ENCODE measurements around the gene LILRB1. TPM values are rescaled to one million over a fixed set of nuclear protein-coding genes. Genes with fewer than 3 reads are reported as not detected.
A peak's percentile ranks its signal among the peaks of the same experiment; 100 is the strongest.
"Not testable (repeated sequence)": the region's sequence is repeated elsewhere in the genome, so short reads cannot be mapped to it uniquely, and the experiment has no call there.

LILRB1 gene
- total RNA-seq = not detected in 3 replicates
- long read RNA-seq = 0 reads

- not testable (repeated sequence) for DNase-seq (ENCODE audit: low spot score); H3K36me3 Mint-ChIP-seq (ENCODE audit: low read depth); H3K4me1 Mint-ChIP-seq (ENCODE audit: low read depth); H3K27ac Mint-ChIP-seq (ENCODE audit: unreplicated experiment); H3K27me3 Mint-ChIP-seq (ENCODE audit: low read depth); H3K4me3 Mint-ChIP-seq (ENCODE audit: unreplicated experiment)
- peaks cover 36% of the 10 kb centered on the region for H3K9me3 Mint-ChIP-seq (ENCODE audit: low read depth)
Measured at GRCh38 chr19:54630262-54630661, at the start of gene LILRB1. TSS of gene LILRB1 (plus strand) at chr19:54630484. CDS start at chr19:54631074, 590 bp downstream.

GRCh38 chr19:54586397-54586796 lies 43.9 kb upstream of the LILRB1 start:
- no peaks in the 10 kb centered on the region for H3K4me1 Mint-ChIP-seq (ENCODE audit: low read depth)
- no peaks in the 10 kb centered on the region for H3K36me3 Mint-ChIP-seq (ENCODE audit: low read depth)
- no peak overlapping the region for H3K27ac Mint-ChIP-seq (ENCODE audit: unreplicated experiment)
- peaks cover 57% of the 10 kb centered on the region for H3K9me3 Mint-ChIP-seq (ENCODE audit: low read depth)
- H3K27me3 Mint-ChIP-seq (ENCODE audit: low read depth) = no peaks in the 10 kb centered on the region
- TF ChIP-seq CTCF (IDR thresholded peaks at IDR 0.05) = no peak
- DNase-seq (ENCODE audit: low spot score) = no peak
- H3K4me3 Mint-ChIP-seq (ENCODE audit: unreplicated experiment) = no peak overlapping the region

GRCh38 chr19:54587026-54587425 lies 43.3 kb upstream of the LILRB1 start:
- H3K4me3 Mint-ChIP-seq (ENCODE audit: unreplicated experiment) = no peak overlapping the region

GRCh38 chr19:54593445-54593844 lies 36.8 kb upstream of the LILRB1 start, which contains the start of gene LILRA1:
TSS of gene LILRA1 (plus strand) at chr19:54593632. CDS start at chr19:54594245, 613 bp downstream.
- H3K4me3 Mint-ChIP-seq (ENCODE audit: unreplicated experiment); H3K36me3 Mint-ChIP-seq (ENCODE audit: low read depth); H3K4me1 Mint-ChIP-seq (ENCODE audit: low read depth); H3K27me3 Mint-ChIP-seq (ENCODE audit: low read depth); DNase-seq (ENCODE audit: low spot score): not testable (repeated sequence)
- H3K27ac Mint-ChIP-seq (ENCODE audit: unreplicated experiment) = peak within 1 kb of the TSS; percentile 19
- H3K9me3 Mint-ChIP-seq (ENCODE audit: low read depth) = peaks cover 49% of the 10 kb centered on the region

More at GRCh38 chr19:54587026-54587425, 43.3 kb upstream of the LILRB1 start:
- TF ChIP-seq CTCF (IDR thresholded peaks at IDR 0.05) = no peak
- no peaks in the 10 kb centered on the region for H3K36me3 Mint-ChIP-seq (ENCODE audit: low read depth)
- no peaks in the 10 kb centered on the region for H3K4me1 Mint-ChIP-seq (ENCODE audit: low read depth)
- H3K9me3 Mint-ChIP-seq (ENCODE audit: low read depth) = peaks cover 59% of the 10 kb centered on the region
- no peak for DNase-seq (ENCODE audit: low spot score)
- H3K27ac Mint-ChIP-seq (ENCODE audit: unreplicated experiment) = no peak overlapping the region
- H3K27me3 Mint-ChIP-seq (ENCODE audit: low read depth) = no peaks in the 10 kb centered on the region

GRCh38 chr19:54593931-54594626 lies 36.2 kb upstream of the LILRB1 start:
- H3K4me1 Mint-ChIP-seq (ENCODE audit: low read depth); DNase-seq (ENCODE audit: low spot score); H3K4me3 Mint-ChIP-seq (ENCODE audit: unreplicated experiment); H3K27ac Mint-ChIP-seq (ENCODE audit: unreplicated experiment); H3K36me3 Mint-ChIP-seq (ENCODE audit: low read depth); H3K27me3 Mint-ChIP-seq (ENCODE audit: low read depth): not testable (repeated sequence)
- H3K9me3 Mint-ChIP-seq (ENCODE audit: low read depth) = peaks cover 45% of the 10 kb centered on the region

GRCh38 chr19:54594737-54595136 lies 35.5 kb upstream of the LILRB1 start:
- Mint-ChIP-seq H3K9me3 (ENCODE audit: low read depth) (peaks cover 39% of the 10 kb centered on the region), H3K4me3 (ENCODE audit: unreplicated experiment) (no peak overlapping the region), H3K4me1 (ENCODE audit: low read depth) (no peaks in the 10 kb centered on the region), H3K27me3 (ENCODE audit: low read depth) (no peaks in the 10 kb centered on the region), H3K27ac (ENCODE audit: unreplicated experiment) (no peak overlapping the region), H3K36me3 (ENCODE audit: low read depth) (no peaks in the 10 kb centered on the region)
- no peak for TF ChIP-seq CTCF (IDR thresholded peaks at IDR 0.05)
- DNase-seq (ENCODE audit: low spot score) = no peak

- not testable (repeated sequence) for DNase-seq (ENCODE audit: low spot score); H3K36me3 Mint-ChIP-seq (ENCODE audit: low read depth); H3K4me1 Mint-ChIP-seq (ENCODE audit: low read depth); H3K27ac Mint-ChIP-seq (ENCODE audit: unreplicated experiment); H3K4me3 Mint-ChIP-seq (ENCODE audit: unreplicated experiment); H3K27me3 Mint-ChIP-seq (ENCODE audit: low read depth)
- H3K9me3 Mint-ChIP-seq (ENCODE audit: low read depth) = peaks cover 32% of the 10 kb centered on the region
Measured at GRCh38 chr19:54595680-54596436, 34.4 kb upstream of the LILRB1 start.
